Mesendoderm (in vitro differentiated cells): ENCODE data around the gene POLR1D.

Source experiments
- DNase-seq: peaks from one replicate; pipeline ENCODE4 v3.0.0; 2013
- H2AK5ac ChIP-seq: 2 replicates; pipeline ENCODE4 v1.6.1; 2013; ENCODE audit warnings: low read length, inconsistent platforms
- H2BK120ac ChIP-seq: 2 replicates; pipeline ENCODE4 v1.6.1; 2013; ENCODE audit warnings: low read depth, mild to moderate bottlenecking, low read length, moderate library complexity, mixed read lengths
- H2BK15ac ChIP-seq: replicated peaks from 2 replicates; pipeline ENCODE4 v1.6.1; 2013; ENCODE audit warnings: low read depth, mild to moderate bottlenecking, moderate library complexity
- H2BK5ac ChIP-seq: 2 replicates; pipeline ENCODE4 v1.6.1; 2013; ENCODE audit warnings: low read length, inconsistent platforms
- H3K18ac ChIP-seq: 2 replicates; pipeline ENCODE4 v1.6.1; 2013; ENCODE audit warnings: mild to moderate bottlenecking, low read length, mixed read lengths
- H3K23ac ChIP-seq: one replicate; pipeline ENCODE4 v1.6.1; 2013; ENCODE audit warnings: low read length
- H3K27ac ChIP-seq: 2 replicates; pipeline ENCODE4 v1.5.1; 2013; ENCODE audit warnings: low read depth, mild to moderate bottlenecking, inconsistent platforms, low read length, moderate library complexity
- H3K27me3 ChIP-seq: 2 replicates; pipeline ENCODE4 v1.6.1; 2013; ENCODE audit warnings: low read length, control low read depth, mild to moderate bottlenecking, inconsistent platforms; ENCODE audit not compliant: insufficient read depth, poor library complexity
- H3K36me3 ChIP-seq: 2 replicates; pipeline ENCODE4 v1.6.1; 2013; ENCODE audit warnings: low read length, inconsistent platforms; ENCODE audit not compliant: control insufficient read depth, insufficient read depth
- H3K4ac ChIP-seq: one replicate; pipeline ENCODE4 v1.6.1; 2013; ENCODE audit warnings: low read depth, mild to moderate bottlenecking, low read length, moderate library complexity
- H3K4me1 ChIP-seq: 2 replicates; pipeline ENCODE4 v1.6.1; 2013; ENCODE audit warnings: low read depth, low read length, inconsistent platforms; ENCODE audit not compliant: control insufficient read depth
- H3K4me2 ChIP-seq: 2 replicates; pipeline ENCODE4 v1.6.1; 2013; ENCODE audit warnings: low read length
- H3K4me3 ChIP-seq: 2 replicates; pipeline ENCODE4 v1.5.1; 2013; ENCODE audit warnings: mild to moderate bottlenecking, low read length
- H3K56ac ChIP-seq: one replicate; pipeline ENCODE4 v1.6.1; 2013; ENCODE audit warnings: low read length
- H3K79me1 ChIP-seq: 2 replicates; pipeline ENCODE4 v1.6.1; 2013; ENCODE audit warnings: low read length, inconsistent platforms
- H3K79me2 ChIP-seq: 2 replicates; pipeline ENCODE4 v1.6.1; 2013; ENCODE audit warnings: mild to moderate bottlenecking, low read length; ENCODE audit not compliant: control insufficient read depth, insufficient read depth
- H3K9ac ChIP-seq: 2 replicates; pipeline ENCODE4 v1.6.1; 2013; ENCODE audit warnings: low read length, inconsistent platforms
- H4K5ac ChIP-seq: one replicate; pipeline ENCODE4 v1.6.1; 2013; ENCODE audit warnings: low read length
- H4K8ac ChIP-seq: one replicate; pipeline ENCODE4 v1.6.1; 2013; ENCODE audit warnings: low read depth, mild to moderate bottlenecking, control low read depth, low read length, moderate library complexity
- WGBS: extraction: QIAGEN DNeasy Blood & Tissue Kit; methylation state at CpG from one replicate; pipeline ENCODE4 v1.1.7; 2013; ENCODE audit warnings: low lambda C conversion rate, missing lambda C conversion rate; ENCODE audit not compliant: insufficient coverage; ENCODE audit errors: extremely low coverage; 5-methylcytosine and 5-hydroxymethylcytosine counted together

The POLR1D gene

DNA sequence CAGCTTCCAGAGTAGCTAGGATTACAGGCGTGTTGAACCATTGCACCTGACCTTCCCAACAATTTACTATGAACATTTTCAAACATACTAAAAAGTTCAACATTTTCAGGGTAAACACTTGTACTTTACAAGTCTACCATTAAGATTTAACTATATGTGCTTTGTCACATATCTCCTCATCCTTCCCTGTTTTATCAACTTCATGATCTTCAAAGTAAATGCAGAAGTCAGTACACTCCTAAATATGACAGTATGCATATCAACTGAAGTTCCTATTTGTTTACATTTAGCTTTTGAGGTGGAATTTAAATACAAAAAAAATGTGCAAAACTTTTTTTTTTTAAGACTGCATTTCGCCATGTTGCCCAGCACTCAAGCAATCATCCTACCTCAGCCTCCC is 19.9 kb upstream of the POLR1D start:
- no CpG with 5 or more reads among the region's 2 CpGs for whole genome bisulfite sequencing
- H2BK120ac ChIP-seq: no peak overlapping the region
- H3K18ac ChIP-seq: no peak overlapping the region
- H3K56ac ChIP-seq: no peak overlapping the region
- no peak overlapping the region for H3K4ac ChIP-seq
- H3K23ac ChIP-seq: no peak overlapping the region
- no peak overlapping the region for H2BK15ac ChIP-seq
- peaks cover 6% of the 10 kb centered on the region for H3K4me1 ChIP-seq
- H2AK5ac ChIP-seq: no peak overlapping the region
- no peak overlapping the region for H3K9ac ChIP-seq
- peaks cover 10% of the 10 kb centered on the region for H3K79me1 ChIP-seq
- no peak overlapping the region for H3K4me2 ChIP-seq
- H3K79me2 ChIP-seq: peaks cover 13% of the 10 kb centered on the region
- H4K5ac ChIP-seq: no peak overlapping the region
- H3K4me3 ChIP-seq: no peak overlapping the region
- no peak overlapping the region for H3K27ac ChIP-seq
- no peak for DNase-seq
- H3K27me3 ChIP-seq: no peaks in the 10 kb centered on the region
- no peak overlapping the region for H2BK5ac ChIP-seq
- H4K8ac ChIP-seq: no peak overlapping the region
- no peaks in the 10 kb centered on the region for H3K36me3 ChIP-seq

DNA sequence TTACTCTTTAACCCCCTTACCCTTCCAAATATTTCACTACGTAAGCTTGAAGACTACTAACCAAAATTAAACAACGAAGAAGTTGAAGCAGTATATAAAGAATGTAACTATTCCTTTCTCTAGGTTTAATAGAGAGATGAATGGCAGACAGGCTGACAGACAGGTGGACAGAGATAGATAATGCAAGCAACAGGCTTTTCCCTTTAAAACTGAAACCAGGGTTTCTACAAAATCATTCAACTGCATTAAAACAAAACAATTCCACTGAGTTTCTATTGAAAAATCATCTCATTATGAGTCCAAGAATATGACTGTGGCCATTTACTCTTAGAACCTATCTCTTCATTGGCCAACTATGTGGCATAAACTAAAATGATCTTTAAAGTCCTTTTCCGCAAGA is 16.6 kb upstream of the POLR1D start:
- no peak overlapping the region for H4K5ac ChIP-seq
- no peaks in the 10 kb centered on the region for H3K27me3 ChIP-seq
- WGBS: 100% methylated on average over 1 of the region's 3 CpGs
- DNase-seq: no peak
- H2BK120ac ChIP-seq: no peak overlapping the region
- no peak overlapping the region for H3K4ac ChIP-seq
- H2BK5ac ChIP-seq: no peak overlapping the region
- no peak overlapping the region for H2BK15ac ChIP-seq
- no peak overlapping the region for H2AK5ac ChIP-seq
- H3K4me1 ChIP-seq: peaks cover 5% of the 10 kb centered on the region
- no peak overlapping the region for H4K8ac ChIP-seq
- H3K23ac ChIP-seq: no peak overlapping the region
- H3K79me2 ChIP-seq: peaks cover 21% of the 10 kb centered on the region
- H3K36me3 ChIP-seq: no peaks in the 10 kb centered on the region
- H3K56ac ChIP-seq: no peak overlapping the region
- no peak overlapping the region for H3K4me3 ChIP-seq
- no peak overlapping the region for H3K4me2 ChIP-seq
- H3K9ac ChIP-seq: no peak overlapping the region
- H3K79me1 ChIP-seq: peaks cover 8% of the 10 kb centered on the region
- H3K18ac ChIP-seq: no peak overlapping the region
- H3K27ac ChIP-seq: no peak overlapping the region

DNA sequence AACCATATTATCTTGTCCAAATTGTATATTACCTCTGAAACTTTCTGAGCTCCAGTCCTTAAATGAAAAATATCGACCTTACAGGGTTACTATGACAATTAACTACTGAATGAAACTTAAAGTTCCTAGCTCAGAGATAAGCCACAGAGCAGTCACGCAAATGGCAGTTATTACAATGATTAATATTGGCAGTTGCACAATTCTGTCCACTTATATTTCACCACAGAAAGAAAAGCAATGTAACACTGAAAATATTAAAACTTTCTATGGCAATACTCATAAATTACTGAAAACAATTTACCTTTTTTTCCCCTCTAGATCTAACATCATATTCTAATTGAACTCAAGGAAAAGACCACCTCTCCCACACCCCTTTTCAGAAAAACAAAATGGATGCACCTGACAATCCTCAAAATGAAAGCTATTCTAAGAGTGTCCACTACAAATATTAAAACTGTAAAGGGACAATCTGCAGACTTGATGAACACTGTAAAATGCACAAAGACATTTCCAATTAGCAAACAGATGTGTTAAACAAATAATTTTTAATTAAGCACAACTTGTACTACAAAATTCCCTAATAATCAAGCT is 16.0 kb upstream of the POLR1D start:
- no peak overlapping the region for H3K4ac ChIP-seq
- H3K27me3 ChIP-seq: no peaks in the 10 kb centered on the region
- no peak overlapping the region for H4K8ac ChIP-seq
- H3K27ac ChIP-seq: no peak overlapping the region
- H3K4me3 ChIP-seq: no peak overlapping the region
- DNase-seq: no peak
- no peaks in the 10 kb centered on the region for H3K36me3 ChIP-seq
- H3K79me2 ChIP-seq: peaks cover 21% of the 10 kb centered on the region
- peaks cover under 1% of the 10 kb centered on the region for H3K4me1 ChIP-seq
- no peak overlapping the region for H2BK120ac ChIP-seq
- peaks cover 6% of the 10 kb centered on the region for H3K79me1 ChIP-seq
- no peak overlapping the region for H2BK5ac ChIP-seq
- no peak overlapping the region for H2AK5ac ChIP-seq
- no peak overlapping the region for H4K5ac ChIP-seq
- H3K56ac ChIP-seq: no peak overlapping the region
- no peak overlapping the region for H3K9ac ChIP-seq
- H3K18ac ChIP-seq: no peak overlapping the region
- H3K4me2 ChIP-seq: no peak overlapping the region
- WGBS: no CpG with 5 or more reads among the region's 2 CpGs
- no peak overlapping the region for H3K23ac ChIP-seq
- H2BK15ac ChIP-seq: no peak overlapping the region

DNA sequence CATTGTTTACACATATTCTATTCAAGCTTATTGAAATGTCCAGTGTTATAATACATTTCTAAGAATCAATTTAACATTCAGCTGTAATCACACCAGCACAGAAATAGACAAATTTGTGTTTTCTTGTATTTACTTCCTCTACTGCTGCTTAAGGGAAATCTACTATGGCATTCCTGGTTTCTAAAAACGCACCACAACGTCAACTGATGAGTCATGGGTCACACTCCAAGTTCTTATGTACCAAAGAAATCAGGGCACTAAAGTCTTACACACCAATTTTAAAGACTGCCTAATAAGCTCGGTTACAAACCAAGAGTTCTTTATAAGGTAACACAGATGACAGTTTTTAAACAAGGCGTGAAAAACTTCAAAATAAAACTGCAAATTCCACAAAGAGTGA is 14.6 kb upstream of the POLR1D start:
- H3K27ac ChIP-seq: no peak overlapping the region
- peak; percentile 51 for DNase-seq
- H2BK120ac ChIP-seq: no peak overlapping the region
- H3K56ac ChIP-seq: no peak overlapping the region
- no CpG with 5 or more reads among the region's 4 CpGs for WGBS
- peaks cover 8% of the 10 kb centered on the region for H3K79me1 ChIP-seq
- no peak overlapping the region for H3K4ac ChIP-seq
- no peak overlapping the region for H2AK5ac ChIP-seq
- H3K23ac ChIP-seq: no peak overlapping the region
- H4K8ac ChIP-seq: no peak overlapping the region
- H3K79me2 ChIP-seq: peaks cover 25% of the 10 kb centered on the region
- H3K36me3 ChIP-seq: no peaks in the 10 kb centered on the region
- H3K4me2 ChIP-seq: no peak overlapping the region
- no peak overlapping the region for H3K9ac ChIP-seq
- no peak overlapping the region for H4K5ac ChIP-seq
- no peak overlapping the region for H2BK15ac ChIP-seq
- no peak overlapping the region for H3K4me3 ChIP-seq
- H3K4me1 ChIP-seq: peaks cover 2% of the 10 kb centered on the region
- H2BK5ac ChIP-seq: no peak overlapping the region
- H3K27me3 ChIP-seq: no peaks in the 10 kb centered on the region
- H3K18ac ChIP-seq: no peak overlapping the region

DNA sequence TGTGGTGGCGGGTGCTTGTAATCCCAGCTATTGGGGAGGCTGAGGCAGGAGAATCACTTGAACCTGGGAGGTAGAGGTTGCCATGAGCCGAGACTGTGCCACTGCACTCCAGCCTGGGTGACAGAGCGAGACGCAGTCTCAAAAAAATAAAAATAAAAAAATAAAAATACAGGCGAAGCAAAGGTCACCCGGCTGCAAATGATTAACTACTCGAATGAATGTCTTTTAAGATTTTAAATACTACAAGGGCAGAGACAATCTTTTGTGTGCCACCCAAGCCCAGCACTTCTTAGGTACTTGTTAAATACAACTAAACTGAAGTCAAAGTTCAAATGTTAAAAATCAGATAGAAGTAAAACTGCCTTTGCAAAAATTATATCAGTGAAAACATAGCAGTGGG is 8.1 kb upstream of the POLR1D start:
- H4K8ac ChIP-seq: no peak overlapping the region
- peaks cover 12% of the 10 kb centered on the region for H3K4me1 ChIP-seq
- peaks cover 67% of the 10 kb centered on the region for H3K79me2 ChIP-seq
- H2BK15ac ChIP-seq: no peak overlapping the region
- H4K5ac ChIP-seq: no peak overlapping the region
- peaks cover 22% of the 10 kb centered on the region for H3K79me1 ChIP-seq
- H3K9ac ChIP-seq: no peak overlapping the region
- no peak overlapping the region for H3K23ac ChIP-seq
- no peak overlapping the region for H2AK5ac ChIP-seq
- H3K18ac ChIP-seq: no peak overlapping the region
- H3K4me3 ChIP-seq: no peak overlapping the region
- no peaks in the 10 kb centered on the region for H3K27me3 ChIP-seq
- H2BK120ac ChIP-seq: no peak overlapping the region
- no peak overlapping the region for H2BK5ac ChIP-seq
- DNase-seq: no peak
- WGBS: no CpG with 5 or more reads among the region's 7 CpGs
- no peak overlapping the region for H3K4ac ChIP-seq
- no peaks in the 10 kb centered on the region for H3K36me3 ChIP-seq
- H3K56ac ChIP-seq: no peak overlapping the region
- H3K4me2 ChIP-seq: no peak overlapping the region
- H3K27ac ChIP-seq: no peak overlapping the region

DNA sequence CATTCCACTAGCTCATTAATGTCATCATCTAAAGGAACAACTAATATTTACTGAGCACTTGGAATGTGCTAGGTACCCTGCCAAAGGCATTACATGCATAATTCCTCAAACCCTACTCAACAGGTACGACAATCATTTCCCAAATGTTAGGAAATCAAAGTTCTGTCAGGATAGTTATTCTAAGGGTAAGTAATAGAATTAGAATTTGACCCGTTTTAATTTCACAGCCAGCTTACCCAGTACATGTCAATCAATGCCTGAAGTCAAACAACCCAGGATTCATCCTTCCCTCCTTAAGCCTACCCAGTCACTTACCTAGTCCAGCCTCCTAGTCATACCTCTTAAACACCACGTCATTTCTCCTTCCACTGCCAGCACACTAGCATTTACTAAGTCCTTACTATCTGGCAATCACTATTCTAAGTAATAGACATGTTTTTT is 3.8 kb upstream of the POLR1D start:
- Histone ChIP-seq H3K4me1 (peaks cover 17% of the 10 kb centered on the region), H3K36me3 (no peaks in the 10 kb centered on the region), H3K56ac (no peak overlapping the region), H4K5ac (no peak overlapping the region), H3K79me1 (peaks cover 28% of the 10 kb centered on the region), H2BK120ac (no peak overlapping the region), H3K27me3 (no peaks in the 10 kb centered on the region), H3K23ac (no peak overlapping the region), H3K4me3 (no peak overlapping the region), H2AK5ac (no peak overlapping the region), H2BK15ac (no peak overlapping the region), H3K79me2 (peaks cover 69% of the 10 kb centered on the region), H3K27ac (no peak overlapping the region), H4K8ac (no peak overlapping the region), H3K4me2 (no peak overlapping the region), H3K18ac (no peak overlapping the region), H3K9ac (no peak overlapping the region), H2BK5ac (no peak overlapping the region), H3K4ac (no peak overlapping the region)
- no CpG with 5 or more reads among the region's 3 CpGs for WGBS
- no peak for DNase-seq
